ENCODE measurements around the gene CDC34. TPM values are rescaled to one million over a fixed set of nuclear protein-coding genes. Genes with fewer than 3 reads are reported as not detected.

CDC34 gene
- total RNA-seq, 1 experiment from 2014 or later = 112 TPM

GRCh38 chr19:572140-572742, 40.7 kb downstream of the CDC34 start, which contains the start of gene BSG:
BSG (plus strand) TSS chr19:572596; CDS start chr19:572635, 39 bp downstream.
- Histone ChIP-seq H3K79me1 (ENCODE audit: insufficient read depth, low read depth, low read length, poor library complexity, severe bottlenecking) (peaks cover 3% of the 10 kb centered on the region), H3K79me2 (ENCODE audit: insufficient read depth, low read length) (peaks cover 40% of the 10 kb centered on the region), H3K4me1 (ENCODE audit: insufficient read depth, low read length) (no peaks in the 10 kb centered on the region; the same call in 1 of the 2 replicates), H3K23ac (ENCODE audit: insufficient read length, low read depth, low read length) (no peak within 1 kb of the TSS), H2AK5ac (ENCODE audit: insufficient read length, low read length) (no peak within 1 kb of the TSS), H4K8ac (replicated peaks; ENCODE audit: insufficient read length, low read depth, low read length) (no peak within 1 kb of the TSS), H4K20me1 (ENCODE audit: control insufficient read depth, insufficient read depth, insufficient read length) (peaks cover 2% of the 10 kb centered on the region), H4K91ac (ENCODE audit: insufficient read length, low read depth, low read length) (peak within 1 kb of the TSS; percentile 79), H4K5ac (ENCODE audit: insufficient read length, low read depth, low read length) (no peak within 1 kb of the TSS), H3K9ac (ENCODE audit: extremely low read depth, insufficient read length, low read length) (peak within 1 kb of the TSS; percentile 95), H2BK5ac (ENCODE audit: insufficient read length, low read length) (no peak within 1 kb of the TSS), H2BK20ac (ENCODE audit: low read depth, low read length, poor library complexity, severe bottlenecking) (no peak within 1 kb of the TSS), H3K18ac (ENCODE audit: insufficient read length, low read depth, low read length) (peak within 1 kb of the TSS; percentile 85), H2BK120ac (ENCODE audit: low read depth, low read length, poor library complexity, severe bottlenecking) (peak within 1 kb of the TSS; percentile 15), H3K9me3 (ENCODE audit: control insufficient read depth, low read depth, low read length) (no peaks in the 10 kb centered on the region), H3K56ac (ENCODE audit: insufficient read length, low read depth, low read length) (no peak within 1 kb of the TSS), H3K4ac (ENCODE audit: low read depth, low read length) (peak within 1 kb of the TSS; percentile 10), H2AFZ (ENCODE audit: low read length) (no peak within 1 kb of the TSS), H3K27me3 (ENCODE audit: insufficient read depth, low read length) (no peaks in the 10 kb centered on the region), H3K23me2 (ENCODE audit: insufficient read length, low read depth, low read length, poor library complexity, severe bottlenecking) (peaks cover 15% of the 10 kb centered on the region), H2BK15ac (ENCODE audit: low read depth, low read length) (no peak within 1 kb of the TSS), H2BK12ac (ENCODE audit: insufficient read length, low read depth, low read length) (no peak within 1 kb of the TSS), H3K27ac (ENCODE audit: insufficient read length, low read depth, low read length) (peak within 1 kb of the TSS; percentile 37), H3K4me2 (ENCODE audit: insufficient read depth, insufficient read length, low read length) (peak within 1 kb of the TSS; percentile 95), H3T11ph (ENCODE audit: low read length) (no peak within 1 kb of the TSS), H3K14ac (ENCODE audit: insufficient read depth, low read length) (peak within 1 kb of the TSS; percentile 84)
- peak; percentile 98 for DNase-seq
- peaks cover 19% of the 10 kb centered on the region for H3K27me3 Mint-ChIP-seq (ENCODE audit: low read depth)
- H3K4me3 Mint-ChIP-seq = peak within 1 kb of the TSS; percentile 86 to 91
- no CpG with 5 or more reads among the region's 79 CpGs for WGBS (ENCODE audit: extremely low coverage, insufficient read length, low lambda C conversion rate)
- H3K9me3 Mint-ChIP-seq = peaks cover 13% of the 10 kb centered on the region in 2 experiments
- TF ChIP-seq CTCF (conservative IDR thresholded peaks at IDR 0.05) = no peak
- peaks cover 11 to 21% (median 17%) of the 10 kb centered on the region in 3 experiments for H3K36me3 Mint-ChIP-seq (ENCODE audit: insufficient read depth in 1 of 3, low read depth in 3 of 3)
- peak within 1 kb of the TSS; percentile 97 to 98 (median 98); a peak in 6 of 7 replicates for H3K27ac Mint-ChIP-seq
- H3K4me1 Mint-ChIP-seq = peaks cover 24 to 44% of the 10 kb centered on the region in 2 experiments

All from H9 (cell line).